Gastroesophageal sphincter (tissue), 3 donors: ENCODE data around the gene TP63.

Source experiments
- CTCF ChIP-seq, 4 experiments: fragments of 200-600 bp in 2 of 4; fragments of 450-650 bp in 2 of 4; sonication (generic) in 1 of 4; IDR thresholded peaks; one replicate each; pipeline ENCODE4 v1.5.1; 2017 to 2019; ENCODE audit warnings: antibody characterized with exemption in 4 of 4, mild to moderate bottlenecking in 2 of 4, moderate library complexity in 2 of 4
- EP300 ChIP-seq: sonication (generic); formaldehyde crosslinking; IDR thresholded peaks from one replicate; pipeline ENCODE4 v1.6.1; 2017; ENCODE audit warnings: antibody characterized with exemption, mild to moderate bottlenecking
- POLR2A ChIP-seq, 2 donors: fragments of 450-650 bp; IDR thresholded peaks; one replicate each; pipeline ENCODE4 v1.6.1; 2017; ENCODE audit warnings: antibody characterized with exemption in 2 of 2, mild to moderate bottlenecking in 2 of 2, moderate library complexity in 1 of 2
- POLR2AphosphoS5 ChIP-seq: sonication (generic); formaldehyde crosslinking; IDR thresholded peaks from one replicate; pipeline ENCODE4 v1.6.1; 2017; ENCODE audit warnings: antibody characterized with exemption

GRCh38 chr3:189778340-189778950, 147.3 kb downstream of the TP63 start:
- TF ChIP-seq POLR2A (IDR thresholded peaks at IDR 0.05) (no peak), CTCF (IDR thresholded peaks at IDR 0.05) (no peak), POLR2AphosphoS5 (no peak), EP300 (no peak)
